Mesodermal cell (in vitro differentiated cells): Measurements from ENCODE around the gene NMNAT3.

Experiments
- H3K27ac ChIP-seq: 2 replicates; pipeline ENCODE4 v1.7.0; 2013; ENCODE audit warnings: mild to moderate bottlenecking, low read depth, low read length, moderate library complexity; ENCODE audit not compliant: severe bottlenecking
- H3K36me3 ChIP-seq: 2 replicates; pipeline ENCODE4 v1.7.1; 2013; ENCODE audit warnings: mild to moderate bottlenecking, low read length, moderate library complexity; ENCODE audit not compliant: control insufficient read depth, insufficient read depth
- H3K4me1 ChIP-seq: one replicate; pipeline ENCODE4 v1.7.1; 2013; ENCODE audit warnings: mild to moderate bottlenecking, low read length; ENCODE audit not compliant: insufficient read depth, control insufficient read depth, poor library complexity, severe bottlenecking
- H3K4me3 ChIP-seq: 2 replicates; pipeline ENCODE4 v1.7.0; 2013; ENCODE audit warnings: low read length, control low read depth, mild to moderate bottlenecking; ENCODE audit not compliant: insufficient read depth, poor library complexity, severe bottlenecking; ENCODE audit errors: extremely low read depth
- H3K9me3 ChIP-seq: 2 replicates; pipeline ENCODE4 v1.7.1; 2013; ENCODE audit warnings: mild to moderate bottlenecking, low read length, moderate library complexity; ENCODE audit not compliant: control insufficient read depth
- WGBS, 2 experiments: methylation state at CpG; one replicate each; pipeline ENCODE4 v1.1.5; 2013; ENCODE audit warnings: missing lambda C conversion rate in 2 of 2; ENCODE audit not compliant: insufficient coverage in 2 of 2; 5-methylcytosine and 5-hydroxymethylcytosine counted together

The NMNAT3 gene

DNA sequence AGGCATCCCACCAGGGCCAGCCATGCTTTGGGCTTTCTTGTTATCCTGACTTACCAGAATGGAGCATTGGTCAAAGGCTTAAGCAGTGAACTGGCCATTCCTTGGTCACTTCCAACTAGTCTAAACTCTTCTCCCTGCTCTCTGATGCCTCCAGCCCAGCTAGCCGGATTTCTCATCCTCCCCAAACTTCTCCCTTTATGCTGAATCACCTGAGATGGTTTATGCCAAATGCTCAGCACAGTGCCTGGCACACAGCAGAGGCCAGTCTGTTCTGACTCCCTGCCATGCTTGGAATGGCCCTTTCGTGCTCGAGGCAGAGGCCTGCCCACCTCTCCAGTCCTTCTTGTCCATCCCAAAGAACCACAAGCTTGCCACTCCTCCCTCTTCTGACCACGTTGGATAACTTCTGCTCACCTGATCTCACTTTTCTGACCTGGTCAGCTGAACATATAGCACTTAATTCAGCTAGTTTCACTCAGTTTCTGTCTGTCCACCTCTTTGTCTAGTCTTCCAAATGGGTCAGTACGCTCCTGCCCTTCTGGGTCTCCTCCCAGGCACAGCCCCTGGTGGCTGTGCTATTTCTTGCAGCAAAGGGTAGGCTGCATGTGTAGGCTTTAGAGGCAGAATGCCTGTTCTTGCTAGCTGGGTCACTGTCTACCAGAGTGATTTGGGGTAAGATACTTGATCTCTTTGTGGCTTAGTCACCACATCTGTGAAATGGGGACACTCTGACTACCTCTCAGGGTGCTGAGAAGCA is 136.1 kb downstream of the NMNAT3 start:
- peaks cover 7% of the 10 kb centered on the region for H3K9me3 ChIP-seq
- no peaks in the 10 kb centered on the region for H3K36me3 ChIP-seq
- WGBS, 2 experiments = 88 to 90% methylated on average over 4 to 5 of the region's 5 CpGs
- no peak overlapping the region for H3K4me3 ChIP-seq
- H3K4me1 ChIP-seq = peaks cover 5% of the 10 kb centered on the region
- no peak overlapping the region for H3K27ac ChIP-seq

GRCh38 chr3:139540651-139541531 is 136.9 kb downstream of the NMNAT3 start:
- Histone ChIP-seq H3K9me3 (peaks cover 7% of the 10 kb centered on the region), H3K4me3 (peak overlapping the region; percentile 44), H3K27ac (no peak overlapping the region), H3K36me3 (no peaks in the 10 kb centered on the region), H3K4me1 (peaks cover 6% of the 10 kb centered on the region)
- 60 to 67% methylated on average over 3 to 4 of the region's 6 CpGs for WGBS, 2 experiments

GRCh38 chr3:139538733-139539132 is 139.0 kb downstream of the NMNAT3 start:
- Histone ChIP-seq H3K27ac (no peak overlapping the region), H3K4me1 (peaks cover 19% of the 10 kb centered on the region)
- WGBS, 2 experiments = 38 to 58% methylated on average over 17 to 18 of the region's 21 CpGs

DNA sequence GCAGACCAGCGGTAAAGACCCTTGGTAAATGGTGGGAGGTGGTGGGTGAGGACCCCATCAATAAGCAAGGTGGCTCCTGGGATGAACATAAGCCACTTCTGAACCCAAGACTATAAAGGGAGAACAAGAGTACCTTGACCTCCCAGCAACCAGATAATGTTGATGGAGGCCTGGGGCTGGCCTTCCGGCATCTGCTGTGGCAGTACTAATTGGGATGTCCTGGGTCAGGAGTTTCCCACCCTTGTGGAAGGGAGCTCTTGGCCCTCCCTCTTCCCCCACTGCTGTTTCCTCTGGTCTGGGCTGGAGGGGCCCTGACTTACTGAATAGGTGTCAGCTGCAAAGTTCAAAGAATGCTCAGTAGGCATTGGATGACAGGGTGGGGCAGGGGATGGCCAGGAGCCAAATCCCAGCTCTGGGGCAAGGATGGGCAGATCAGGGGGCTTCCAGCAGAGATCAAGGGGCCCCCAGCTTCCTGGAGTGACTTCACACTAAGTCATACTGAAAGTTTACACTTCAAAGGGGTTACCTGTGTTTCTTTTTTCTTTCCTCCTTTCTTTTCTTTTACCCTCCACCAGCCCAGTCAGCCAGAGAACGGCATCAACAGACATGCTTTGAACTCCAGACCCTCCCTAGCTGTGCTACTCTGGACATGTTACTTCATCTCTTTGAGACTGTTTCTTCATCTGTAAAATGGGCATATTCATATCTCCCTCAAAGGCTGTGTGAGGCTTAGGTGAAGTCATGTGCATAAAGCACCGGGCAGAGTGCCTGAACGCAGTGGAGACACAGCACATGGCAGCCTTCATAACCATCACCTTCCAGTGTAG is 139.8 kb downstream of the NMNAT3 start:
- H3K27ac ChIP-seq = no peak overlapping the region

More at GRCh38 chr3:139538733-139539132, 139.0 kb downstream of the NMNAT3 start:
- H3K4me3 ChIP-seq = peak overlapping the region; percentile 44
- H3K36me3 ChIP-seq = no peaks in the 10 kb centered on the region
- peaks cover 7% of the 10 kb centered on the region for H3K9me3 ChIP-seq

GRCh38 chr3:139537361-139537760 is 140.4 kb downstream of the NMNAT3 start:
- Histone ChIP-seq H3K4me1 (peaks cover 22% of the 10 kb centered on the region), H3K9me3 (peaks cover 7% of the 10 kb centered on the region), H3K27ac (no peak overlapping the region), H3K4me3 (no peak overlapping the region), H3K36me3 (no peaks in the 10 kb centered on the region)

More for the DNA sequence above, 139.8 kb downstream of the NMNAT3 start:
- H3K4me3 ChIP-seq = no peak overlapping the region
- 80 to 88% methylated on average over 1 to 4 of the region's 5 CpGs for WGBS, 2 experiments
- H3K9me3 ChIP-seq = peaks cover 7% of the 10 kb centered on the region
- H3K4me1 ChIP-seq = peaks cover 22% of the 10 kb centered on the region
- H3K36me3 ChIP-seq = no peaks in the 10 kb centered on the region

DNA sequence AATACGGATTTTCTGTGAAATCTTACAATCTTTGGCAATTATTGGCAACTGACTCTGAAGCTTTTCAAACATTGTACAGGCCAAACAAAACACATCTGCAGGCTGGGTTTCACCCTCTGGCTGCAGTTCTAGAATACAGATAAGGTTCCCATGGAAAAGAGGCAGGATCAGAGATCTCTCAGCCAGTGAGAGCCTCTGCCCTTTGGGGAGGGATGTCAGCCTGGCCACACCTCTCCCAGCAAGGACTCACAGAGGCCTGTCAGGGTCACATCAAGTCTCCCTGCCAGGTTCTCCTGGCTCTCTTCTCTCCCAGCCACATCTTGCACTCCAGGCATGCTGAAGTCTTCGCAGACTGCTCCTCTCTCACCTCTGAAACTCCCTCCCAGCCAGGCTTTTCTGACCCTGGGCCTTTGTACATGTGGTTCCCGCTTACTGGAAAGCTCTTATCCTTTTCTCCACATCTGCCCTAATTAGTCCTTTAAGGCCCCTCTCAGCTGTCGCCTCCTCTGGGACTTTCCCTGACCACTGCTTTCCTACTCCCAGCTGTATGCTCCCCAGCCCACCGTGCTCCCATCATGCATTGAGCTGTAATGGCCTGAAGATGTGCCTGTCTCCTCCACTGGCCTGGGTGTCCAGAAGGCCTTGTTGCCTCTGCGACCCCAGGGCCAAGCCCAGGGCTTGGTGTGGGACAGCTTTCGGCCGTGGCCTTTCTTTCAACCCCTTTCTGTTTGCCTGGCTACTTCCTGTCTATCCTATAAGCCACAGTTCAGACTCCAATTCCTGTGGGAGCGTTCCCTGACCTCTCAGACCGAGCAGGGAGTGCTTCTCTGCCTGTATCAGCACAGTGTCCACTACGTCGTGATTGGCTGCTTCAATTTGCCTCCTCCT is 142.5 kb downstream of the NMNAT3 start:
- Histone ChIP-seq H3K4me3 (no peak overlapping the region), H3K27ac (peak overlapping the region; percentile 82), H3K9me3 (peaks cover 7% of the 10 kb centered on the region), H3K4me1 (peaks cover 22% of the 10 kb centered on the region), H3K36me3 (no peaks in the 10 kb centered on the region)
- WGBS, 2 experiments = 92 to 93% methylated on average over 9 to 12 of the region's 12 CpGs

GRCh38 chr3:139534455-139534812 is 143.3 kb downstream of the NMNAT3 start:
- WGBS, 2 experiments = 83 to 100% methylated on average over 1 of the region's 1 CpG
- no peaks in the 10 kb centered on the region for H3K36me3 ChIP-seq
- H3K27ac ChIP-seq = peak overlapping the region; percentile 82
- H3K4me1 ChIP-seq = peaks cover 22% of the 10 kb centered on the region
- peaks cover 7% of the 10 kb centered on the region for H3K9me3 ChIP-seq
- H3K4me3 ChIP-seq = no peak overlapping the region

GRCh38 chr3:139533781-139534454 is 143.9 kb downstream of the NMNAT3 start:
- Histone ChIP-seq H3K36me3 (no peaks in the 10 kb centered on the region), H3K4me3 (no peak overlapping the region), H3K27ac (peak overlapping the region; percentile 82), H3K4me1 (peaks cover 22% of the 10 kb centered on the region), H3K9me3 (peaks cover 7% of the 10 kb centered on the region)
- 67 to 75% methylated on average over 11 to 14 of the region's 15 CpGs for WGBS, 2 experiments

GRCh38 chr3:139532976-139533375 is 144.8 kb downstream of the NMNAT3 start:
- 72 to 79% methylated on average over 4 to 5 of the region's 7 CpGs for WGBS, 2 experiments
- H3K27ac ChIP-seq = peak overlapping the region; percentile 17
- H3K4me1 ChIP-seq = peaks cover 22% of the 10 kb centered on the region
- H3K36me3 ChIP-seq = no peaks in the 10 kb centered on the region
- no peak overlapping the region for H3K4me3 ChIP-seq
- peaks cover 6% of the 10 kb centered on the region for H3K9me3 ChIP-seq
